Measurements from ENCODE around the gene WDR59.

- TF ChIP-seq CTCF (optimal IDR thresholded peaks at IDR 0.05 in 1 of 3, IDR thresholded peaks at IDR 0.05 in 1 of 3, conservative IDR thresholded peaks at IDR 0.05 in 1 of 3; ENCODE audit: extremely low read depth in 1 of 3, insufficient read depth in 2 of 3, low read length in 3 of 3) (no peak), EZH2 (IDR thresholded peaks at IDR 0.05; ENCODE audit: low read length) (no peak)
These were observed 762 bp downstream of the WDR59 start for GRCh38 chr16:74984194-74984528.

Measured in keratinocyte (primary cell).